ENCODE data around the gene MMD. TPM values are rescaled to one million over a fixed set of nuclear protein-coding genes. Genes with fewer than 3 reads are reported as not detected.
A peak's percentile ranks its signal among the peaks of the same experiment; 100 is the strongest.

The MMD gene
- total and polyA plus RNA-seq, 2 experiments from 2014 or later: 6.0 to 6.6 TPM

GRCh38 chr17:55451758-55452138, 30.1 kb upstream of the MMD start:
- TF ChIP-seq EZH2phosphoT487 (IDR thresholded peaks at IDR 0.05; ENCODE audit: insufficient read depth, low read depth): no peak
- no peak for TF ChIP-seq EZH2 (IDR thresholded peaks at IDR 0.05; ENCODE audit: insufficient read depth, poor library complexity, severe bottlenecking)
- DNase-seq: no peak
- H3K4me2 ChIP-seq (ENCODE audit: unreplicated experiment): no peak overlapping the region
- no peaks in the 10 kb centered on the region for H3K9me2 ChIP-seq (ENCODE audit: insufficient read depth)
- H3F3A ChIP-seq (ENCODE audit: insufficient read depth): peaks cover 43% of the 10 kb centered on the region
- no peaks in the 10 kb centered on the region for H3K27me3 ChIP-seq (replicated peaks; ENCODE audit: insufficient read depth)
- H3K9me3 ChIP-seq (ENCODE audit: low read depth): no peaks in the 10 kb centered on the region
- peak overlapping the region; percentile 71 for H3K27ac ChIP-seq
- peaks cover 56% of the 10 kb centered on the region for H3K4me1 ChIP-seq (ENCODE audit: insufficient read depth)
- in situ Hi-C loops (cut with MboI): no loop called here
- H4K20me1 ChIP-seq (ENCODE audit: insufficient read depth): no peaks in the 10 kb centered on the region
- no peak overlapping the region for H2AFZ ChIP-seq
- no peaks in the 10 kb centered on the region for H3K79me2 ChIP-seq (ENCODE audit: insufficient read depth)
- H3K4me3 ChIP-seq: no peak overlapping the region
- H3K9ac ChIP-seq: no peak overlapping the region; the same call in 1 of the 2 replicates
- no peaks in the 10 kb centered on the region for H3K36me3 ChIP-seq (ENCODE audit: low read depth)
- WGBS, 2 experiments (ENCODE audit: low coverage in 1 of 2, low lambda C conversion rate in 2 of 2, missing lambda C conversion rate in 2 of 2): 96 to 100% methylated on average over 2 of the region's 2 CpGs

GRCh38 chr17:55451203-55451641, 29.6 kb upstream of the MMD start:
- 21 to 30% methylated on average over 1 of the region's 1 CpG for WGBS, 2 experiments (ENCODE audit: low coverage in 1 of 2, low lambda C conversion rate in 2 of 2, missing lambda C conversion rate in 2 of 2)
- Histone ChIP-seq H3K9ac (no peak overlapping the region), H3F3A (ENCODE audit: insufficient read depth) (peaks cover 38% of the 10 kb centered on the region), H3K4me1 (ENCODE audit: insufficient read depth) (peaks cover 51% of the 10 kb centered on the region), H4K20me1 (ENCODE audit: insufficient read depth) (no peaks in the 10 kb centered on the region), H3K36me3 (ENCODE audit: low read depth) (no peaks in the 10 kb centered on the region), H3K9me3 (ENCODE audit: low read depth) (no peaks in the 10 kb centered on the region), H3K9me2 (ENCODE audit: insufficient read depth) (no peaks in the 10 kb centered on the region), H3K4me2 (ENCODE audit: unreplicated experiment) (no peak overlapping the region), H3K79me2 (ENCODE audit: insufficient read depth) (no peaks in the 10 kb centered on the region), H3K4me3 (no peak overlapping the region), H3K27me3 (replicated peaks; ENCODE audit: insufficient read depth) (no peaks in the 10 kb centered on the region), H3K27ac (no peak overlapping the region), H2AFZ (no peak overlapping the region)
- DNase-seq: peak; percentile 26
- TF ChIP-seq EZH2phosphoT487 (IDR thresholded peaks at IDR 0.05; ENCODE audit: insufficient read depth, low read depth): no peak
- TF ChIP-seq EZH2 (IDR thresholded peaks at IDR 0.05; ENCODE audit: insufficient read depth, poor library complexity, severe bottlenecking): no peak
- in situ Hi-C loops (cut with MboI): no loop called here

- Histone ChIP-seq H3K9me2 (ENCODE audit: insufficient read depth) (no peaks in the 10 kb centered on the region), H3K4me3 (no peak overlapping the region), H3F3A (ENCODE audit: insufficient read depth) (peaks cover 36% of the 10 kb centered on the region), H3K9me3 (ENCODE audit: low read depth) (no peaks in the 10 kb centered on the region), H3K27me3 (replicated peaks; ENCODE audit: insufficient read depth) (no peaks in the 10 kb centered on the region), H3K4me2 (ENCODE audit: unreplicated experiment) (no peak overlapping the region), H3K79me2 (ENCODE audit: insufficient read depth) (no peaks in the 10 kb centered on the region), H3K4me1 (ENCODE audit: insufficient read depth) (peaks cover 45% of the 10 kb centered on the region), H3K36me3 (ENCODE audit: low read depth) (no peaks in the 10 kb centered on the region), H3K27ac (no peak overlapping the region), H3K9ac (no peak overlapping the region), H4K20me1 (ENCODE audit: insufficient read depth) (no peaks in the 10 kb centered on the region), H2AFZ (no peak overlapping the region)
- no peak for DNase-seq
- 89 to 90% methylated on average over 7 of the region's 7 CpGs for WGBS, 2 experiments (ENCODE audit: low coverage in 1 of 2, low lambda C conversion rate in 2 of 2, missing lambda C conversion rate in 2 of 2)
- TF ChIP-seq EZH2 (IDR thresholded peaks at IDR 0.05; ENCODE audit: insufficient read depth, poor library complexity, severe bottlenecking): no peak
- in situ Hi-C loops (cut with MboI): no loop called here
Observed at GRCh38 chr17:55450232-55450825, 28.7 kb upstream of the MMD start.

- Histone ChIP-seq H3K27me3 (replicated peaks; ENCODE audit: insufficient read depth) (no peaks in the 10 kb centered on the region), H4K20me1 (ENCODE audit: insufficient read depth) (no peaks in the 10 kb centered on the region), H3K9me3 (ENCODE audit: low read depth) (no peaks in the 10 kb centered on the region), H3K79me2 (ENCODE audit: insufficient read depth) (no peaks in the 10 kb centered on the region), H2AFZ (no peak overlapping the region), H3F3A (ENCODE audit: insufficient read depth) (peaks cover 23% of the 10 kb centered on the region), H3K4me3 (no peak overlapping the region), H3K4me1 (ENCODE audit: insufficient read depth) (peaks cover 31% of the 10 kb centered on the region), H3K36me3 (ENCODE audit: low read depth) (no peaks in the 10 kb centered on the region), H3K27ac (no peak overlapping the region), H3K4me2 (ENCODE audit: unreplicated experiment) (no peak overlapping the region), H3K9ac (no peak overlapping the region), H3K9me2 (ENCODE audit: insufficient read depth) (no peaks in the 10 kb centered on the region)
- TF ChIP-seq EZH2phosphoT487 (IDR thresholded peaks at IDR 0.05; ENCODE audit: insufficient read depth, low read depth) (no peak), EZH2 (IDR thresholded peaks at IDR 0.05; ENCODE audit: insufficient read depth, poor library complexity, severe bottlenecking) (no peak)
- peak; percentile 73 for DNase-seq
- WGBS, 2 experiments (ENCODE audit: low coverage in 1 of 2, low lambda C conversion rate in 2 of 2, missing lambda C conversion rate in 2 of 2): 46 to 47% methylated on average over 4 of the region's 4 CpGs
- in situ Hi-C loops (cut with MboI): no loop called here
Observed at GRCh38 chr17:55448681-55449080, 27.0 kb upstream of the MMD start.

Measured in GM23248 (cell line).